Transverse colon (tissue), 4 donors: ENCODE measurements around the gene FITM1. TPM values are rescaled to one million over a fixed set of nuclear protein-coding genes. Genes with fewer than 3 reads are reported as not detected.
A peak's percentile ranks its signal among the peaks of the same experiment; 100 is the strongest.

Source experiments
- DNase-seq: peaks from one replicate; pipeline ENCODE4 v3.0.0-alpha.2; 2019
- H3K27ac ChIP-seq, 4 donors: fragments of 200-600 bp; sonication (generic); 2 replicates each; pipeline ENCODE4 v1.5.1; 2016 to 2018; ENCODE audit warnings: inconsistent platforms in 4 of 4
- H3K27me3 ChIP-seq: fragments of 200-600 bp; sonication (generic); 2 replicates; pipeline ENCODE4 v1.5.1; 2017; ENCODE audit warnings: inconsistent platforms
- H3K36me3 ChIP-seq, 4 donors: fragments of 200-600 bp; sonication (generic); 2 replicates each; pipeline ENCODE4 v1.5.1; 2017 to 2019; ENCODE audit warnings: inconsistent platforms in 4 of 4
- H3K4me1 ChIP-seq, 4 donors: fragments of 200-600 bp; sonication (generic); 2 replicates each; pipeline ENCODE4 v1.5.1; 2017 to 2020; ENCODE audit warnings: inconsistent platforms in 4 of 4
- H3K4me3 ChIP-seq, 4 donors: fragments of 200-600 bp; sonication (generic); 1 replicate in 1 of 4; 2 replicates in 3 of 4; pipeline versions ENCODE4 v1.5.1 to v1.6.1; 2017 to 2019; ENCODE audit warnings: inconsistent platforms in 4 of 4
- H3K9me3 ChIP-seq, 2 donors: fragments of 200-600 bp; sonication (generic); 2 replicates each; pipeline ENCODE4 v1.5.1; 2017 to 2019; ENCODE audit warnings: inconsistent platforms in 2 of 2
- CTCF ChIP-seq, 5 experiments: fragments of 200-600 bp in 3 of 5; fragments of 450-650 bp in 2 of 5; sonication (generic) in 3 of 5; IDR thresholded peaks; 1 replicate in 2 of 5; 2 replicates in 3 of 5; pipeline ENCODE4 v1.5.1; 2016 to 2017; ENCODE audit warnings: antibody characterized with exemption in 5 of 5, inconsistent platforms in 3 of 5, mild to moderate bottlenecking in 2 of 5, moderate library complexity in 1 of 5
- EP300 ChIP-seq: sonication (generic); formaldehyde crosslinking; IDR thresholded peaks from one replicate; pipeline ENCODE4 v1.6.1; 2017; ENCODE audit warnings: antibody characterized with exemption, low read depth
- POLR2A ChIP-seq: fragments of 450-650 bp; IDR thresholded peaks from one replicate; pipeline ENCODE4 v1.6.1; 2016; ENCODE audit warnings: antibody characterized with exemption, mild to moderate bottlenecking, moderate library complexity
- POLR2AphosphoS5 ChIP-seq, 3 donors: sonication (generic); formaldehyde crosslinking; IDR thresholded peaks; one replicate each; pipeline ENCODE4 v1.6.1; 2016; ENCODE audit warnings: antibody characterized with exemption in 3 of 3
- WGBS, 2 donors: methylation state at CpG; one replicate each; pipeline ENCODE4 v1.1.5; 2018; ENCODE audit warnings: low coverage in 1 of 2; 5-methylcytosine and 5-hydroxymethylcytosine counted together
- in situ Hi-C, 4 donors: fragments of 200-750 bp; cut with MboI; loops; one replicate each; pipeline versions ENCODE4 v1.15.0 to v1.15.1; 2017; ENCODE audit warnings: low sequenced_read_pairs in 3 of 4, low pct_ligation_motif_present in 1 of 4, low pct_unique_long_range_greater_than_20kb in 1 of 4
- intact Hi-C: fragments of 100-400 bp; cut with DNase I; formaldehyde crosslinking; loops from one replicate; pipeline ENCODE4 v1.15.1; 2023; ENCODE audit warnings: low total_unique reads
- total RNA-seq, 4 donors: library from RNA; depleted of rRNA; stranded (reverse); fragments of >200 nt; gene quantifications; one replicate each; pipeline ENCODE4 v1.1.0, GENCODE V29; 2016

The FITM1 gene
- total RNA-seq, 4 donors from 2014 or later: 1.4 to 1.6 TPM; not detected in 2

- WGBS, 2 donors: 0% methylated on average over 3 to 42 of the region's 42 CpGs
- no peaks in the 10 kb centered on the region for H3K9me3 ChIP-seq
- in situ Hi-C loops (no loop called here), intact Hi-C loops (no loop called here)
- no peaks in the 10 kb centered on the region for H3K27me3 ChIP-seq
- H3K4me3 ChIP-seq: peak overlapping the region; percentile 63 to 77 (median 69)
- peaks cover 0 to 14% (median 7%) of the 10 kb centered on the region in 4 donors for H3K36me3 ChIP-seq
- TF ChIP-seq POLR2AphosphoS5 (IDR thresholded peaks at IDR 0.05): peak; percentile 17 to 75 (median 74)
- no peak for TF ChIP-seq CTCF (IDR thresholded peaks at IDR 0.05)
- TF ChIP-seq EP300: peak; percentile 2
- TF ChIP-seq POLR2A: peak; percentile 84
- DNase-seq: peak; percentile 93
- H3K27ac ChIP-seq: peak overlapping the region; percentile 97 to 100 (median 99)
- H3K4me1 ChIP-seq: peaks cover 14 to 33% (median 21%) of the 10 kb centered on the region in 4 donors
Observed at GRCh38 chr14:24113801-24114531, 16.5 kb upstream of the FITM1 start.

GRCh38 chr14:24114532-24115421 lies 15.7 kb upstream of the FITM1 start, which contains the start of the genes DCAF11 and NRL:
Gene DCAF11 (plus strand): TSS chr14:24114777. CDS start chr14:24115595, 818 bp downstream.
Gene NRL (minus strand): TSS chr14:24114949. CDS start chr14:24082848, 32,101 bp downstream.
- Histone ChIP-seq H3K27me3 (no peaks in the 10 kb centered on the region), H3K4me1 (peaks cover 11 to 30% (median 19%) of the 10 kb centered on the region in 4 donors), H3K36me3 (peaks cover 0 to 22% (median 11%) of the 10 kb centered on the region in 4 donors), H3K27ac (peak within 1 kb of the TSS; percentile 97 to 100 (median 99)), H3K4me3 (peak within 1 kb of the TSS; percentile 63 to 77 (median 69)), H3K9me3 (no peaks in the 10 kb centered on the region)
- TF ChIP-seq POLR2AphosphoS5 (IDR thresholded peaks at IDR 0.05): peak; percentile 54 to 80 (median 63)
- TF ChIP-seq CTCF (IDR thresholded peaks at IDR 0.05): no peak
- peak; percentile 63 for TF ChIP-seq POLR2A
- peak; percentile 83 for TF ChIP-seq EP300
- in situ Hi-C loops: no loop called here
- DNase-seq: peak; percentile 99
- 0% methylated on average over 3 to 57 of the region's 65 CpGs for WGBS, 2 donors
- intact Hi-C loops: no loop called here

DNA sequence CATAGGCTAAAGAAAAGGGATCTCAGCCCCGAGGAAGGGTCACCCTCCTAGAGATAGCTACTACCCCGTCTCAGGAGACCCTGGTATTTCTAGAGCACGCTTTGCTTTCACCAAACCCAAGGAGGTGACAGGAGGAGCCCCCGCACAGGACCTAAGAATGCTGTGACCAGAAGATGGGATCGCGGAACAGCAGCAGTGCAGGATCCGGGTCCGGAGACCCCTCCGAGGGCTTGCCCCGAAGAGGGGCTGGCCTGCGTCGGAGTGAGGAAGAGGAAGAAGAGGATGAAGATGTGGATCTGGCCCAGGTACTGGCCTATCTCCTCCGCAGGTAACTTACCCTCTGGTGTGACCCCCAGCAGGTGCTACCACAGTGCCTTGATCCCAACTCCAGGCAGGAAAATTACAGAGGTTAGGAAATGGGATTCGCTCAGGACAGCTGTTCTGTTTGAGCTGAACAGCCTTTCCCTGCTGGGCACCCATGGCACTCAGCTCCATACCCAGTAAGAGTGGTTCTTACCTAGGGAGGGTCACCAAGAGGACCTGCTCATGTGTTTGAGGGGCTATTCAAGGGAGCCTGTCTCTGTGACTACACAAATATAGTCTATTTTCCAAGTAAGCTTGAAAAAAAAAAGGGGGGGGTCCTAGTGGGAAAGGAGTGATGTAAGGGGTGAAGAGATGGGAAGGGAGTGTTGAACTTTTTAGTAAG lies 14.9 kb upstream of the FITM1 start:
- Histone ChIP-seq H3K9me3 (no peaks in the 10 kb centered on the region), H3K4me3 (peak overlapping the region; percentile 51 to 77 (median 68)), H3K4me1 (peaks cover 11 to 22% (median 19%) of the 10 kb centered on the region in 4 donors), H3K27ac (peak overlapping the region; percentile 97 to 100 (median 99)), H3K36me3 (peaks cover 0 to 28% (median 13%) of the 10 kb centered on the region in 4 donors), H3K27me3 (no peaks in the 10 kb centered on the region)
- intact Hi-C loops: no loop called here
- TF ChIP-seq EP300: no peak
- TF ChIP-seq POLR2A: no peak
- no peak for TF ChIP-seq CTCF (IDR thresholded peaks at IDR 0.05)
- TF ChIP-seq POLR2AphosphoS5 (IDR thresholded peaks at IDR 0.05): no peak
- WGBS, 2 donors: 3% methylated on average over 14 of the region's 14 CpGs; no CpG with 5 or more reads in 1 of the 2 donors
- no peak for DNase-seq
- in situ Hi-C loops: no loop called here
